ENCODE results near the gene RGS13.

The RGS13 gene

DNA sequence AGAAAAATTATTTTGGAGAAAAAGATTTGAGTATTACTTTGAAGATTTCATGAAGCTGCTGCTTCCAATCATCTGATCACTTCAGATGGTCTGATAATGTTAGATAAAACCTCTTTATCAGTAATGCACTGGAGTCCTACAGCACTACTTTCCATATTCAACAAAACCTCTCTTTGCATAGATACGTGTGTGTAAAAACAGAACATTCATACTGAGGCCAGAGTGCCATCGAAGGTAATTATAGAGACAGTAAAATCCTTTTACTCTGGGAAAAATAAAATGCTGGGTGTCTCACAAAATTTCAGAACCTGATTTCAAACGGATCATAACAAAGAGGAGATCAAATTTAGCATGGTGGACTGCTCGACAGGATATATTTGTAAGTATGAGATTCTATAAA is at the start of gene RGS13:
RGS13 (plus strand) TSS at position 209 of the 400 bp plus-strand sequence. CDS start 8,188 bp downstream, outside the sequence.
- Histone ChIP-seq H3K9me3 (no peaks in the 10 kb centered on the region), H3K27ac (no peak within 1 kb of the TSS), H3K4me2 (no peak within 1 kb of the TSS), H3K9ac (no peak within 1 kb of the TSS), H3K4me1 (peaks cover 8% of the 10 kb centered on the region; the same call in 1 of the 2 replicates), H4K20me1 (no peaks in the 10 kb centered on the region), H3K36me3 (no peaks in the 10 kb centered on the region), H3K27me3 (no peaks in the 10 kb centered on the region), H3K4me3 (no peak within 1 kb of the TSS)
- TF ChIP-seq Cebpa-rat (IDR thresholded peaks at IDR 0.05) = no peak

GRCh38 chr1:192587386-192588266 is 48.3 kb upstream of the RGS13 start:
- no peaks in the 10 kb centered on the region for H3K9me3 ChIP-seq
- no peaks in the 10 kb centered on the region for H3K27me3 ChIP-seq
- H4K20me1 ChIP-seq = no peaks in the 10 kb centered on the region
- H3K9ac ChIP-seq = no peak overlapping the region
- no peaks in the 10 kb centered on the region for H3K36me3 ChIP-seq
- no peak for TF ChIP-seq Cebpa-rat (IDR thresholded peaks at IDR 0.05)
- H3K4me3 ChIP-seq = no peak overlapping the region
- no peak overlapping the region for H3K27ac ChIP-seq
- H3K4me1 ChIP-seq = peaks cover 8% of the 10 kb centered on the region
- no peak overlapping the region for H3K4me2 ChIP-seq

DNA sequence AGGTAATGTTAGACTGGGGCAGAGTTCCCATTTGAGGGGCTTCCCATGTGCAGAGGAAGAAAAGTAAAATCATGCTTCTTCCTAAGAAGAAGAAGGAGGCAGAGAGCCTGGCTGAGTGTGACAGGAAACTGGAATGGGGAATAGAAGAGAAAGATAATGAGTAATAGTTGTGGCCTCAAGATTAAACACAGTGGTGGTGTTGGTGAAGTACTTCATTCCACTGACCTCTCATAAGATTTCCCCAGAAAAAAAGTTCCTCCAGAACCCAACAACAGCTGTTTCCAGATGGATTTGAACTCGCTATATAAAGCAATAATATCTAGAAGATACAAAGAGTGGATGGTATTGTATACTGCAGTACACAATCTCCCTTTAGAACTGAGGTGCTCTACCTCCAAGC is 47.4 kb upstream of the RGS13 start:
- Histone ChIP-seq H3K4me2 (no peak overlapping the region), H3K36me3 (no peaks in the 10 kb centered on the region), H3K9ac (no peak overlapping the region), H3K4me1 (peaks cover 14% of the 10 kb centered on the region), H3K27me3 (no peaks in the 10 kb centered on the region), H4K20me1 (no peaks in the 10 kb centered on the region), H3K4me3 (no peak overlapping the region), H3K9me3 (no peaks in the 10 kb centered on the region), H3K27ac (no peak overlapping the region)
- no peak for TF ChIP-seq Cebpa-rat (IDR thresholded peaks at IDR 0.05)

DNA sequence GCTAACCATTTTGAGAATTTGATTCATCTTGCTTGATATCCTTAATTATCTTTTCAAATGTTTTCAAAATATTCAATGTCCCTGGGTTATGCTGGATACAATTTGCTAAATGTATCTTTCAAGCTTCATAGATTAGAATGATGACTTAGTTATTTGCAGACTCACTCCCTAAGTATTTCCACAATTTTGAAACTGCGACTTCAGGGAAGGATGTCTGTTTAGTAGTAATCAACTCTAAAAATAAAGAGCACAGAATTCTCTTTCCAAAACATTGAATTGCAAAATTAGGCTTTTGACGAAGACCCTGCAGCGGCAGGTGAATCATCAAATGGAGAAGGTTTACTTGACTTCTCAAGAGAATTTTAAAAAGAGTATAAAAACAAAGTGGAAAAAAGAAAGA is 46.1 kb upstream of the RGS13 start:
- Histone ChIP-seq H3K4me2 (no peak overlapping the region), H3K9me3 (no peaks in the 10 kb centered on the region), H3K36me3 (no peaks in the 10 kb centered on the region), H3K9ac (no peak overlapping the region), H4K20me1 (no peaks in the 10 kb centered on the region), H3K27ac (no peak overlapping the region), H3K4me3 (no peak overlapping the region), H3K27me3 (no peaks in the 10 kb centered on the region), H3K4me1 (peaks cover 14% of the 10 kb centered on the region)
- TF ChIP-seq Cebpa-rat (IDR thresholded peaks at IDR 0.05) = no peak

DNA sequence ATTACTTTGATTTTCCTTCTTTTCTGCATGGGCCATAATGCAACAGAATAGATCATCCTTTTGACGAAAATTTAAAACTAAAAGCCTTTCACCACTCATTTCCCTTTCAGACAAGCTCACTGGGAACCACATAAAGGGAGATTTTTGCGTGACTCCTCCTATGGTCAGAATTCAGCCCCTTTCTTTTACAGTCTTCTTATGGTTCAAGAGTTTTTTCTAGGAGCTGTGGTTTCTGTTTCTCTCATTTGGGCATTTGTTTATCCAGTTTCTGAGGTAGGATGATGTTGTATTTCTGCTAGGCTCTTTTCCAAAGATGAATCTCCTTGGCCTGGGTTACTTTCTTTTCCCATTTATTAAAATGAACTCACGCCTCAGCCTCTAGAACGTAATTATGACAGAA is 43.4 kb upstream of the RGS13 start:
- H3K9ac ChIP-seq = no peak overlapping the region
- H3K9me3 ChIP-seq = no peaks in the 10 kb centered on the region
- H3K4me1 ChIP-seq = peaks cover 26% of the 10 kb centered on the region
- H3K36me3 ChIP-seq = no peaks in the 10 kb centered on the region
- H3K27ac ChIP-seq = no peak overlapping the region
- H3K4me2 ChIP-seq = peak overlapping the region; percentile 42
- TF ChIP-seq Cebpa-rat (IDR thresholded peaks at IDR 0.05) = no peak
- H3K4me3 ChIP-seq = no peak overlapping the region
- no peaks in the 10 kb centered on the region for H4K20me1 ChIP-seq
- H3K27me3 ChIP-seq = no peaks in the 10 kb centered on the region

DNA sequence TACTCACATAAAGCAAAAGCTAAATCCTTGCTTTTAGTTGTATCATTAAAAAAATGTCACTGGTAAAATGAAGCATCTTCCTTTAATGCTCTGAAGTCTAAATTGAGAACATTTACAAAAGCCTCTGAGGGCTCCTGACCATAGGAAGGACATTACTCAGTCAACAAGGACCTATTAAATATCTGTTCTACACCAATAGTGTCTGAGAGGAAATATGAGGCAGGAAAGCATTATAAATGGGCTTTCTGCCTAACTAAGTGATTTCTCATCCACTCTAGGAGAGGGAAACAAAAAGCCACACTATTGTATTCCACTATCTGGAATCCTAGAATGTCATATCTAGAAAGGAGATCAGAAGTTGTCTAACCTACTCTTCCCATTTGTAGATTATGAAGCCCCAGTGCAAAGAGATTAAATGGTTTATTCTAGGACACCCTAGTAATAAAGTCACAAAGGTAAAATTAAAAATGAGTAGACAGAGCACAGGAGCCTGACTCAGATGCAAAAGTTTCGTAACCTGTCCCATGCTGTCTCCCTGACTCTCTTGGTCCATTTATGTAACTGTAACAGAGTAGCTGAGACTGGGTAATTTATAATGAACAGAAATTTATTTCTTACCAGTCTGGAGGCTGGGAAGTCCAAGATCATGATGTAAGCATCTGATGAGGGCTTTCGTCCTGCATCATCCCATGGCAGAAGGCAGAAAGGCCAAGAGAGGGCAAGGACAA is 42.8 kb upstream of the RGS13 start:
- peak overlapping the region; percentile 42 for H3K4me2 ChIP-seq
- H3K9ac ChIP-seq = no peak overlapping the region
- no peak for TF ChIP-seq Cebpa-rat (IDR thresholded peaks at IDR 0.05)
- H4K20me1 ChIP-seq = no peaks in the 10 kb centered on the region
- no peaks in the 10 kb centered on the region for H3K9me3 ChIP-seq
- H3K36me3 ChIP-seq = no peaks in the 10 kb centered on the region
- H3K4me3 ChIP-seq = no peak overlapping the region
- no peaks in the 10 kb centered on the region for H3K27me3 ChIP-seq
- no peak overlapping the region for H3K27ac ChIP-seq
- peaks cover 29% of the 10 kb centered on the region for H3K4me1 ChIP-seq

GRCh38 chr1:192595299-192595698 is 40.6 kb upstream of the RGS13 start:
- Histone ChIP-seq H3K4me1 (peaks cover 51% of the 10 kb centered on the region), H3K4me2 (peak overlapping the region; percentile 11; the same call in 1 of the 2 replicates), H3K27ac (no peak overlapping the region), H3K27me3 (no peaks in the 10 kb centered on the region), H4K20me1 (no peaks in the 10 kb centered on the region), H3K9me3 (no peaks in the 10 kb centered on the region), H3K4me3 (no peak overlapping the region), H3K36me3 (no peaks in the 10 kb centered on the region), H3K9ac (no peak overlapping the region)
- no peak for TF ChIP-seq Cebpa-rat (IDR thresholded peaks at IDR 0.05)

DNA sequence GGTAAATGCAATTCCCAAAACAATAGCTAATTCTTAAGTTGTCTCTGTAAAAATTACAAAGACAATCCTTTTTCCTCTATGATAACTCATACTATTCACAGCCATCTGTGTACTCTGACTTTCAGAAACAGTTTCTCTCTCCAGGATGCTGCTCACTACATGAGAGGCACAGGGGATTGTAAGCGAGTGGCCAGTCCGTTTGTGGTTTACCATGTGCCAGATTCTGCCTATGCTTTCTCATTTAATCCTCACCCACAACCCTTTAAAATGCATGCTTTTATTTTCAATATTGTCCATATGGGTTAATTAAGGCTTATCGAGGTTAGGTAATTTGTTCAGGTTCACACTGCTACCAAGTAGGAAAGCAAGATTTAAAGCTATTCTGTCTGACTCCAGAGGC is 37.4 kb upstream of the RGS13 start:
- Histone ChIP-seq H3K36me3 (no peaks in the 10 kb centered on the region), H3K4me2 (peak overlapping the region; percentile 48), H3K27ac (no peak overlapping the region)

GRCh38 chr1:192600275-192600674 is 35.7 kb upstream of the RGS13 start:
- Histone ChIP-seq H3K9me3 (no peaks in the 10 kb centered on the region), H3K4me1 (peaks cover 85% of the 10 kb centered on the region), H4K20me1 (no peaks in the 10 kb centered on the region), H3K36me3 (no peaks in the 10 kb centered on the region), H3K27me3 (no peaks in the 10 kb centered on the region), H3K9ac (no peak overlapping the region), H3K4me3 (no peak overlapping the region), H3K4me2 (no peak overlapping the region; the same call in none of the 2 replicates), H3K27ac (no peak overlapping the region)
- TF ChIP-seq Cebpa-rat (IDR thresholded peaks at IDR 0.05) = no peak

More for the DNA sequence above, 37.4 kb upstream of the RGS13 start:
- H3K9me3 ChIP-seq = no peaks in the 10 kb centered on the region
- TF ChIP-seq Cebpa-rat (IDR thresholded peaks at IDR 0.05) = no peak
- no peaks in the 10 kb centered on the region for H3K27me3 ChIP-seq
- no peak overlapping the region for H3K9ac ChIP-seq
- H4K20me1 ChIP-seq = no peaks in the 10 kb centered on the region
- H3K4me1 ChIP-seq = peaks cover 69% of the 10 kb centered on the region
- H3K4me3 ChIP-seq = no peak overlapping the region

DNA sequence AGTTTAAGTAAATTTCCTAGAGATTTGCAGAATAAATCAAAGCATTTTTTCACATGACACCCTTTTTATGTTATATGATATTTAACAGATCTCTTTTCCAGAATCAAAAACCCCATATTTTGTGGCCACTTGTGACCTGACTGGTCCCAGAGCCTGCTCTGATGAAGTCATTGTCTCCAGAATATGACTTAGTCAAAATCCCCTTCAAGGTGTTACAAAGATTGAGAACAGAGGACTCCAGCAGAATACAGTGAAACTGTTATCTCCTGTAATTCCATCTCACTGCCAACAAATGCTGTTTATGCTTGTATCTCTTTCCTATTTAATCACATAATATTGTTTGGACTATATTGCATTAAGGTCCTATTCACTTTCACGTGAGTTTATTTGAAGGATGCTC is 34.8 kb upstream of the RGS13 start:
- no peaks in the 10 kb centered on the region for H4K20me1 ChIP-seq
- peaks cover 84% of the 10 kb centered on the region for H3K4me1 ChIP-seq
- no peaks in the 10 kb centered on the region for H3K9me3 ChIP-seq
- H3K27ac ChIP-seq = no peak overlapping the region
- H3K36me3 ChIP-seq = no peaks in the 10 kb centered on the region
- no peak overlapping the region; the same call in 1 of the 2 replicates for H3K4me2 ChIP-seq
- H3K27me3 ChIP-seq = no peaks in the 10 kb centered on the region
- H3K4me3 ChIP-seq = no peak overlapping the region
- TF ChIP-seq Cebpa-rat (IDR thresholded peaks at IDR 0.05) = no peak
- H3K9ac ChIP-seq = no peak overlapping the region

Measured in BLaER1 (cell line).